Measurements from ENCODE around the gene GPR173.

The GPR173 gene

GRCh38 chrX:53065104-53065503 is 16.5 kb downstream of the GPR173 start:
- no peak overlapping the region for H3K27ac ChIP-seq (ENCODE audit: insufficient read depth, low read depth, low read length, poor library complexity, severe bottlenecking)
- no peaks in the 10 kb centered on the region for H3K36me3 ChIP-seq (ENCODE audit: control insufficient read depth, insufficient read depth, low read length)
- WGBS, 2 experiments, result 100% methylated on average over 1 of the region's 1 CpG
- H3K9me3 ChIP-seq (ENCODE audit: control insufficient read depth, low read length), result no peaks in the 10 kb centered on the region
- H3K27me3 ChIP-seq (ENCODE audit: control insufficient read depth, insufficient read depth, low read length, poor library complexity, severe bottlenecking), result no peaks in the 10 kb centered on the region
- no peak overlapping the region for H3K4me3 ChIP-seq (ENCODE audit: insufficient read depth, low read depth, low read length)
- H3K4me1 ChIP-seq (ENCODE audit: control insufficient read depth, insufficient read depth, low read length), result no peaks in the 10 kb centered on the region

- no peaks in the 10 kb centered on the region for H3K9me3 ChIP-seq (ENCODE audit: control insufficient read depth, low read length)
- 87 to 90% methylated on average over 9 of the region's 10 CpGs for WGBS, 2 experiments
- no peaks in the 10 kb centered on the region for H3K36me3 ChIP-seq (ENCODE audit: control insufficient read depth, insufficient read depth, low read length)
- H3K27me3 ChIP-seq (ENCODE audit: control insufficient read depth, insufficient read depth, low read length, poor library complexity, severe bottlenecking), result no peaks in the 10 kb centered on the region
- H3K27ac ChIP-seq (ENCODE audit: insufficient read depth, low read depth, low read length, poor library complexity, severe bottlenecking), result no peak overlapping the region
- peaks cover 3% of the 10 kb centered on the region for H3K4me1 ChIP-seq (ENCODE audit: control insufficient read depth, insufficient read depth, low read length)
- no peak overlapping the region for H3K4me3 ChIP-seq (ENCODE audit: insufficient read depth, low read depth, low read length)
These were observed 22.5 kb downstream of the GPR173 start for GRCh38 chrX:53071064-53071463.

- WGBS, 2 experiments, result 26 to 28% methylated on average over 30 to 31 of the region's 31 CpGs
- no peaks in the 10 kb centered on the region for H3K36me3 ChIP-seq (ENCODE audit: control insufficient read depth, insufficient read depth, low read length)
- no peak overlapping the region for H3K27ac ChIP-seq (ENCODE audit: insufficient read depth, low read depth, low read length, poor library complexity, severe bottlenecking)
- no peaks in the 10 kb centered on the region for H3K9me3 ChIP-seq (ENCODE audit: control insufficient read depth, low read length)
- H3K27me3 ChIP-seq (ENCODE audit: control insufficient read depth, insufficient read depth, low read length, poor library complexity, severe bottlenecking), result no peaks in the 10 kb centered on the region
- peaks cover 3% of the 10 kb centered on the region for H3K4me1 ChIP-seq (ENCODE audit: control insufficient read depth, insufficient read depth, low read length)
- no peak overlapping the region for H3K4me3 ChIP-seq (ENCODE audit: insufficient read depth, low read depth, low read length)
These were observed 23.2 kb downstream of the GPR173 start for GRCh38 chrX:53071604-53072417.

DNA sequence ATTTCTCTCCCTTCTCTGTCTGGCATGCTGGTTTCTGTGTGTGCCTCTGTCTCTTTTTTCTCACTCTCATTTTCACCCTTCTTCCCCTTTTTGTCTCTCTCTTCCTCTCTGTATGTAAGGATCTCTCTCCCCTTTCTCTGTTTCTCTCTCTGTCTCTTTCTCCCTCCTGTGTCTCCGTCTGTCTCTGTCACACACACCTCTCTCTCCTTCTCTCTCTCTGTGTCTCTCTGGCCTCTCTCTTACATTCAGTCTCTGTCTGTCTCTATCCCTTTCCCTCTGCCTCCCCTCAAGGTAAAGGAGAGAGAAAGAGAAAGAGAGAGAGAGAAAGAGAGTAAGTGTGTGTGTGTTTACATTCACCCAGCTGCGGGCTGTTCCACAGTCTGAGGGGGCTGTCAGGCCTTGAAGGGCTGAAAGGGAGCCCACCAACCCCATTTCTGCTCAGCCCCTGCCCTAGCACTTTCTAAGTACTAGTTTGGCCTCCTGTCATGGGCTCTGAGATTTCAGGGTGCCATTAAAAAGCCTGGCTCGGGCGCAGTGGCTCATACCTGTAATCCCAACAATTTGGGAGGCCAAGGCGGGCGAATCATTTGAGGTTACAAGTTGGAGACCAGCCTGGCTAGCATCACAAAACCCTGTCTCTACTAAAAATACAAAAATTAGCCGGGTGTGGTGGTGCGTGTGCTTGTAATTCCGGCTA is 24.0 kb downstream of the GPR173 start:
- H3K9me3 ChIP-seq (ENCODE audit: control insufficient read depth, low read length), result no peaks in the 10 kb centered on the region
- 80 to 85% methylated on average over 9 of the region's 9 CpGs for WGBS, 2 experiments
- peak overlapping the region; percentile 50 for H3K27ac ChIP-seq (ENCODE audit: insufficient read depth, low read depth, low read length, poor library complexity, severe bottlenecking)
- peaks cover 3% of the 10 kb centered on the region for H3K4me1 ChIP-seq (ENCODE audit: control insufficient read depth, insufficient read depth, low read length)
- peaks cover 3% of the 10 kb centered on the region for H3K36me3 ChIP-seq (ENCODE audit: control insufficient read depth, insufficient read depth, low read length)
- H3K27me3 ChIP-seq (ENCODE audit: control insufficient read depth, insufficient read depth, low read length, poor library complexity, severe bottlenecking), result no peaks in the 10 kb centered on the region
- H3K4me3 ChIP-seq (ENCODE audit: insufficient read depth, low read depth, low read length), result no peak overlapping the region

- Histone ChIP-seq H3K9me3 (ENCODE audit: control insufficient read depth, low read length) (no peaks in the 10 kb centered on the region), H3K36me3 (ENCODE audit: control insufficient read depth, insufficient read depth, low read length) (peaks cover 4% of the 10 kb centered on the region), H3K27me3 (ENCODE audit: control insufficient read depth, insufficient read depth, low read length, poor library complexity, severe bottlenecking) (no peaks in the 10 kb centered on the region), H3K4me3 (ENCODE audit: insufficient read depth, low read depth, low read length) (no peak overlapping the region), H3K27ac (ENCODE audit: insufficient read depth, low read depth, low read length, poor library complexity, severe bottlenecking) (peak overlapping the region; percentile 50), H3K4me1 (ENCODE audit: control insufficient read depth, insufficient read depth, low read length) (peaks cover 3% of the 10 kb centered on the region)
- 55 to 68% methylated on average over 5 of the region's 6 CpGs for WGBS, 2 experiments
These were observed 24.6 kb downstream of the GPR173 start for GRCh38 chrX:53073115-53073586.

- 88 to 90% methylated on average over 7 of the region's 7 CpGs for WGBS, 2 experiments
- no peaks in the 10 kb centered on the region for H3K27me3 ChIP-seq (ENCODE audit: control insufficient read depth, insufficient read depth, low read length, poor library complexity, severe bottlenecking)
- H3K36me3 ChIP-seq (ENCODE audit: control insufficient read depth, insufficient read depth, low read length), result peaks cover 4% of the 10 kb centered on the region
- H3K4me3 ChIP-seq (ENCODE audit: insufficient read depth, low read depth, low read length), result no peak overlapping the region
- H3K4me1 ChIP-seq (ENCODE audit: control insufficient read depth, insufficient read depth, low read length), result peaks cover 8% of the 10 kb centered on the region
- H3K9me3 ChIP-seq (ENCODE audit: control insufficient read depth, low read length), result no peaks in the 10 kb centered on the region
- H3K27ac ChIP-seq (ENCODE audit: insufficient read depth, low read depth, low read length, poor library complexity, severe bottlenecking), result no peak overlapping the region
These were observed 26.4 kb downstream of the GPR173 start for GRCh38 chrX:53075011-53075410.

- Histone ChIP-seq H3K4me1 (ENCODE audit: control insufficient read depth, insufficient read depth, low read length) (peaks cover 14% of the 10 kb centered on the region), H3K27me3 (ENCODE audit: control insufficient read depth, insufficient read depth, low read length, poor library complexity, severe bottlenecking) (no peaks in the 10 kb centered on the region), H3K27ac (ENCODE audit: insufficient read depth, low read depth, low read length, poor library complexity, severe bottlenecking) (no peak overlapping the region), H3K36me3 (ENCODE audit: control insufficient read depth, insufficient read depth, low read length) (peaks cover 4% of the 10 kb centered on the region), H3K9me3 (ENCODE audit: control insufficient read depth, low read length) (no peaks in the 10 kb centered on the region), H3K4me3 (ENCODE audit: insufficient read depth, low read depth, low read length) (no peak overlapping the region)
- WGBS, 2 experiments, result 95 to 96% methylated on average over 21 of the region's 21 CpGs
These were observed 28.1 kb downstream of the GPR173 start for GRCh38 chrX:53076671-53077070.

GRCh38 chrX:53077207-53078197 is 28.9 kb downstream of the GPR173 start:
- no peak overlapping the region for H3K4me3 ChIP-seq (ENCODE audit: insufficient read depth, low read depth, low read length)
- H3K4me1 ChIP-seq (ENCODE audit: control insufficient read depth, insufficient read depth, low read length), result peaks cover 12% of the 10 kb centered on the region
- H3K36me3 ChIP-seq (ENCODE audit: control insufficient read depth, insufficient read depth, low read length), result peaks cover 4% of the 10 kb centered on the region
- H3K9me3 ChIP-seq (ENCODE audit: control insufficient read depth, low read length), result no peaks in the 10 kb centered on the region
- 96% methylated on average over 25 to 27 of the region's 27 CpGs for WGBS, 2 experiments
- H3K27ac ChIP-seq (ENCODE audit: insufficient read depth, low read depth, low read length, poor library complexity, severe bottlenecking), result no peak overlapping the region
- no peaks in the 10 kb centered on the region for H3K27me3 ChIP-seq (ENCODE audit: control insufficient read depth, insufficient read depth, low read length, poor library complexity, severe bottlenecking)

DNA sequence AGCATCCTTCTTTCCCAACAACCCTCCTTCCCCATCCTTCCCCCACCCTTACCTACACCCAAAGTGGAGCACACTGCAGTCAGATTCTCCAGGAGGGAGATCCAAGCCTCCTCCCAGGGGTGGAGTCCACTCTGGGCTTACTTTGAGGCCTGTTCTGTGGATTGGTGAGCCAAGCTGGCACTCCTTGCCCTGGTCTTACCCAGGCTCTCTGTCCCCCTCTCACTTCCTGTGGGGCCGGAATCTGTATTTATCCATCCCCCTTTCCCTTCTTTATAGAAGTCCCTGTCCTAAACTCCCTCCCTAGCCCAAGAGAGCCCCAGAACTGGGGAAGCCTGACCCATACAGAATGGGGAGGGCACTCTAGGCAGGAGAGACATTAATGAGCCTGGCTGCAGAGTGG is 30.4 kb downstream of the GPR173 start:
- peaks cover 11% of the 10 kb centered on the region for H3K4me1 ChIP-seq (ENCODE audit: control insufficient read depth, insufficient read depth, low read length)
- H3K27ac ChIP-seq (ENCODE audit: insufficient read depth, low read depth, low read length, poor library complexity, severe bottlenecking), result no peak overlapping the region
- H3K27me3 ChIP-seq (ENCODE audit: control insufficient read depth, insufficient read depth, low read length, poor library complexity, severe bottlenecking), result no peaks in the 10 kb centered on the region
- WGBS, 2 experiments, result 86 to 100% methylated on average over 1 of the region's 1 CpG
- H3K9me3 ChIP-seq (ENCODE audit: control insufficient read depth, low read length), result no peaks in the 10 kb centered on the region
- H3K4me3 ChIP-seq (ENCODE audit: insufficient read depth, low read depth, low read length), result no peak overlapping the region
- H3K36me3 ChIP-seq (ENCODE audit: control insufficient read depth, insufficient read depth, low read length), result peaks cover 4% of the 10 kb centered on the region

All from ectodermal cell (in vitro differentiated cells).